ENCODE results near the gene KCNB1. TPM values are rescaled to one million over a fixed set of nuclear protein-coding genes. Genes with fewer than 3 reads are reported as not detected.

KCNB1 gene
- total and polyA plus RNA-seq, 4 donors = under 0.01 to 3.4 (median 1.4) TPM

DNA sequence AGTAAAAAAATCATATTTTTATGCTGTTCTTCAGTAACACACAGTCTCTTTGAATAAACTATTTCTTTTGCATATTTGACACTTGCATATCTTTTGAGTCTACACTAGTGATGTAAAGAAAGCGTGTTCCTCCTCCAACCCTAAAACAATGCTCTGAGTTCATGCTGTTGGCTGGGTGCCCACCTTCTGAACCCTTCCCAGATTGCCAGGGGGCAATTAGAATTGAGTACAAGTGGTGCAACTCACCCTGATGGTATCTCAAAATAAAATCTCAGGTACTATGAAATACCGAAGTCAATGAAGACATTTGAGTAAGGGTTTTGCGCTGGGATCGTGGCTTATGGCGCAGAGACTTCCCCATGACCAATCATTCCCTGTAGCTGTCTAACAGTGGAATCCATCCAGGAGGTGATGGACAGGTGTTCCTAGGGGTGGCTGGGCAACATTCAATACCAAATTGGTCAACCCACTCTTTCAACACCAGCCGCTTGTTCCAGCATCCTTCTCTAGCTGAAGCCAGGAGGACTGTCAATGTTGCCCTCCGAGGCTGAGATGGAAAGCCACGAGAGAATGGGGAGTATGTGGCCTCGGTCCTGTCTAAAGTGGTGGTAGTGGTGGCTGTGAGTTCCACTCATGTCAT, 110.3 kb downstream of the KCNB1 start (continued):
- TF ChIP-seq, protein P1, sequence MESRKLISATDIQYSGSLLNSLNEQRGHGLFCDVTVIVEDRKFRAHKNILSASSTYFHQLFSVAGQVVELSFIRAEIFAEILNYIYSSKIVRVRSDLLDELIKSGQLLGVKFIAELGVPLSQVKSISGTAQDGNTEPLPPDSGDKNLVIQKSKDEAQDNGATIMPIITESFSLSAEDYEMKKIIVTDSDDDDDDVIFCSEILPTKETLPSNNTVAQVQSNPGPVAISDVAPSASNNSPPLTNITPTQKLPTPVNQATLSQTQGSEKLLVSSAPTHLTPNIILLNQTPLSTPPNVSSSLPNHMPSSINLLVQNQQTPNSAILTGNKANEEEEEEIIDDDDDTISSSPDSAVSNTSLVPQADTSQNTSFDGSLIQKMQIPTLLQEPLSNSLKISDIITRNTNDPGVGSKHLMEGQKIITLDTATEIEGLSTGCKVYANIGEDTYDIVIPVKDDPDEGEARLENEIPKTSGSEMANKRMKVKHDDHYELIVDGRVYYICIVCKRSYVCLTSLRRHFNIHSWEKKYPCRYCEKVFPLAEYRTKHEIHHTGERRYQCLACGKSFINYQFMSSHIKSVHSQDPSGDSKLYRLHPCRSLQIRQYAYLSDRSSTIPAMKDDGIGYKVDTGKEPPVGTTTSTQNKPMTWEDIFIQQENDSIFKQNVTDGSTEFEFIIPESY (IDR thresholded peaks at IDR 0.05) = no peak
- TF ChIP-seq TAF1 (conservative IDR thresholded peaks at IDR 0.05) (no peak), SP1 (IDR thresholded peaks at IDR 0.05) (no peak)
- TF ChIP-seq, protein P2, sequence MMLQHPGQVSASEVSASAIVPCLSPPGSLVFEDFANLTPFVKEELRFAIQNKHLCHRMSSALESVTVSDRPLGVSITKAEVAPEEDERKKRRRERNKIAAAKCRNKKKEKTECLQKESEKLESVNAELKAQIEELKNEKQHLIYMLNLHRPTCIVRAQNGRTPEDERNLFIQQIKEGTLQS (IDR thresholded peaks at IDR 0.05) = no peak
- TF ChIP-seq, protein P3, sequence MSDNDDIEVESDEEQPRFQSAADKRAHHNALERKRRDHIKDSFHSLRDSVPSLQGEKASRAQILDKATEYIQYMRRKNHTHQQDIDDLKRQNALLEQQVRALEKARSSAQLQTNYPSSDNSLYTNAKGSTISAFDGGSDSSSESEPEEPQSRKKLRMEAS (IDR thresholded peaks at IDR 0.05) = no peak

DNA sequence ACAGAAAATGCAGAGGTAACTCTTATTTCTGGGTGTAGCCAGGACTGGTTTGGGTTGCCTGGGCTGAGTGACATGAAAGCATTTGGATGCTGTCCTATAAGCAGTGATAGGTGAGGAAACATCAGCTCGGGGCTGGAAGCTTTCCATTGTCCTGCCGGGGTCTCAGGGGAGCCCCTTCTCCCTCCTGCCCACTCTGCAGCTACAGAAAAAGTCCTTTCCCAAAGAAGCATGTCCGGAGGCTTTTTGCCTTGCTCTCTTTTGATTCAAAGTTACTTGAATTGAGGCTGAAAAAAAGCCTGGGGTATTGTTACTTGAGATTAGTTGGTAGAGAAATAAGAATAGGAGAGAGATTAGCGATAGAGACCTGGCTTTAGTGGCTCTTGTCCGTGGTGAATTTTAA, 113.9 kb downstream of the KCNB1 start:
- WGBS = 85% methylated on average over 5 of the region's 5 CpGs
- TF ChIP-seq, protein P2 (IDR thresholded peaks at IDR 0.05) = no peak
- TF ChIP-seq YY1 (IDR thresholded peaks at IDR 0.05) = no peak
- no peaks in the 10 kb centered on the region for H3K27me3 ChIP-seq (ENCODE audit: control insufficient read depth in 4 of 4, insufficient read depth in 4 of 4, low read length in 3 of 4)
- no peak overlapping the region for H3K4me3 ChIP-seq (ENCODE audit: low read depth in 1 of 3, low read length in 3 of 3)
- DNase-seq (ENCODE audit: low spot score) = no peak
- H3K9ac ChIP-seq (ENCODE audit: low read depth in 1 of 2, low read length in 2 of 2) = no peak overlapping the region
- no peaks in the 10 kb centered on the region for H3K36me3 ChIP-seq (ENCODE audit: control insufficient read depth in 4 of 4, insufficient read depth in 3 of 4, low read depth in 1 of 4, low read length in 3 of 4)
- H3K27ac ChIP-seq (ENCODE audit: low read depth in 1 of 2, low read length in 2 of 2) = no peak overlapping the region
- H3K4me1 ChIP-seq (ENCODE audit: control insufficient read depth in 4 of 4, insufficient read depth in 4 of 4, low read length in 3 of 4) = peaks cover 6 to 19% (median 15%) of the 10 kb centered on the region in 4 donors
- no peaks in the 10 kb centered on the region for H3K9me3 ChIP-seq (ENCODE audit: control insufficient read depth in 4 of 4, low read length in 3 of 4)

DNA sequence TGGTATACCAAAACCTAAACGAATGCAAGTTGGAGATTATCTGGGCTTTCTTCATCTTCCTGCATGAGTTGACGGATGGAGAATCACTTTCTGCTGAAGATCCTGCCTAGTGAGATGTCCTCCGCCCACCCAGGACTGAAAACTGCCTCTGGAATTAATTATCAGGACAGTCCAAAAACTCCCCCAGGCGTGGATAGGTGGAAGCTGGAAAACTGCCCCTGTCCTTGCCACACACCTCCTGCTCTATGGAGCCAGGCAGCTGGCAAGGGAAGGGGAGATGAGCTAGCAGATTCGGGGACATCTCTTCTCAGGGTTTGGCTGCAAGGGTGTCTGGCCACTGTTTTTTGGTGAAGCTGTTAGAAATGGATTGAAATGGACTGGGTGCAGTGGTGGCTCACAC, 115.4 kb downstream of the KCNB1 start:
- Histone ChIP-seq H3K36me3 (ENCODE audit: control insufficient read depth in 4 of 4, insufficient read depth in 3 of 4, low read depth in 1 of 4, low read length in 3 of 4) (no peaks in the 10 kb centered on the region), H3K4me3 (ENCODE audit: low read depth in 1 of 3, low read length in 3 of 3) (no peak overlapping the region), H3K27ac (ENCODE audit: low read depth in 1 of 2, low read length in 2 of 2) (peak overlapping the region; percentile 55 to 68), H3K4me1 (ENCODE audit: control insufficient read depth in 4 of 4, insufficient read depth in 4 of 4, low read length in 3 of 4) (peaks cover 6 to 19% (median 15%) of the 10 kb centered on the region in 4 donors), H3K27me3 (ENCODE audit: control insufficient read depth in 4 of 4, insufficient read depth in 4 of 4, low read length in 3 of 4) (no peaks in the 10 kb centered on the region), H3K9me3 (ENCODE audit: control insufficient read depth in 4 of 4, low read length in 3 of 4) (no peaks in the 10 kb centered on the region), H3K9ac (ENCODE audit: low read depth in 1 of 2, low read length in 2 of 2) (no peak overlapping the region)
- 33% methylated on average over 5 of the region's 5 CpGs for WGBS
- TF ChIP-seq FOXA1 (IDR thresholded peaks at IDR 0.05) (no peak), RAD21 (IDR thresholded peaks at IDR 0.05) (no peak), HNF4G (IDR thresholded peaks at IDR 0.05) (no peak), TAF1 (conservative IDR thresholded peaks at IDR 0.05) (no peak), HNF4A (conservative IDR thresholded peaks at IDR 0.05) (peak in 1 of 2 donors; percentile 2)
- no peak for DNase-seq (ENCODE audit: low spot score)

DNA sequence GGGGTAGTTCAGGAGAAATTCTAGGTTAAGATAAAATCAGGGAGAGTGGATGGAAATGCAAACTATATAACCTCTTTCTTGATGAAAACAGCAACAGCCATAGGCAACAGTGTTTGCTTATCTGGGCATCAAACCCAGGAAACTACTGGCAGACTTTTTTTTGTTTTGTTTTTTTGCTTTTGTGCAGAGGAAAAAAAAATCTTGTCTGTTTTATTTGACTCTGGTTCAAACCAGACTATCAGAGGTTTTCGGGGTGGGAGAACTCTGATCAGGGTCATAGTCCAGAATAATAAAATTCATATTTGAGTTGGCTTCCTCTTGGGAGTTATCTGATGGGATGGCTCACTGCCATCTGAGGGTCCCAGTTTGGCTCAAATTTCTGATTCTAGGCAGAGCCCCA, 115.8 kb downstream of the KCNB1 start:
- Histone ChIP-seq H3K9ac (ENCODE audit: low read depth in 1 of 2, low read length in 2 of 2) (no peak overlapping the region), H3K27ac (ENCODE audit: low read depth in 1 of 2, low read length in 2 of 2) (peak overlapping the region; percentile 55 to 68), H3K4me1 (ENCODE audit: control insufficient read depth in 4 of 4, insufficient read depth in 4 of 4, low read length in 3 of 4) (peaks cover 6 to 19% (median 15%) of the 10 kb centered on the region in 4 donors), H3K27me3 (ENCODE audit: control insufficient read depth in 4 of 4, insufficient read depth in 4 of 4, low read length in 3 of 4) (no peaks in the 10 kb centered on the region), H3K9me3 (ENCODE audit: control insufficient read depth in 4 of 4, low read length in 3 of 4) (no peaks in the 10 kb centered on the region), H3K36me3 (ENCODE audit: control insufficient read depth in 4 of 4, insufficient read depth in 3 of 4, low read depth in 1 of 4, low read length in 3 of 4) (no peaks in the 10 kb centered on the region), H3K4me3 (ENCODE audit: low read depth in 1 of 3, low read length in 3 of 3) (no peak overlapping the region)
- DNase-seq (ENCODE audit: low spot score) = no peak
- 16% methylated on average over 1 of the region's 1 CpG for WGBS
- peak; percentile 82 to 90 for TF ChIP-seq HNF4A (conservative IDR thresholded peaks at IDR 0.05)
- peak in 1 of 2 donors; percentile 59 for TF ChIP-seq RXRA (IDR thresholded peaks at IDR 0.05)
- TF ChIP-seq, protein P1 (IDR thresholded peaks at IDR 0.05) = peak; percentile 25
- TF ChIP-seq, protein P3 (IDR thresholded peaks at IDR 0.05) = peak; percentile 19
- no peak for TF ChIP-seq HNF4G (IDR thresholded peaks at IDR 0.05)
- TF ChIP-seq, protein P4, sequence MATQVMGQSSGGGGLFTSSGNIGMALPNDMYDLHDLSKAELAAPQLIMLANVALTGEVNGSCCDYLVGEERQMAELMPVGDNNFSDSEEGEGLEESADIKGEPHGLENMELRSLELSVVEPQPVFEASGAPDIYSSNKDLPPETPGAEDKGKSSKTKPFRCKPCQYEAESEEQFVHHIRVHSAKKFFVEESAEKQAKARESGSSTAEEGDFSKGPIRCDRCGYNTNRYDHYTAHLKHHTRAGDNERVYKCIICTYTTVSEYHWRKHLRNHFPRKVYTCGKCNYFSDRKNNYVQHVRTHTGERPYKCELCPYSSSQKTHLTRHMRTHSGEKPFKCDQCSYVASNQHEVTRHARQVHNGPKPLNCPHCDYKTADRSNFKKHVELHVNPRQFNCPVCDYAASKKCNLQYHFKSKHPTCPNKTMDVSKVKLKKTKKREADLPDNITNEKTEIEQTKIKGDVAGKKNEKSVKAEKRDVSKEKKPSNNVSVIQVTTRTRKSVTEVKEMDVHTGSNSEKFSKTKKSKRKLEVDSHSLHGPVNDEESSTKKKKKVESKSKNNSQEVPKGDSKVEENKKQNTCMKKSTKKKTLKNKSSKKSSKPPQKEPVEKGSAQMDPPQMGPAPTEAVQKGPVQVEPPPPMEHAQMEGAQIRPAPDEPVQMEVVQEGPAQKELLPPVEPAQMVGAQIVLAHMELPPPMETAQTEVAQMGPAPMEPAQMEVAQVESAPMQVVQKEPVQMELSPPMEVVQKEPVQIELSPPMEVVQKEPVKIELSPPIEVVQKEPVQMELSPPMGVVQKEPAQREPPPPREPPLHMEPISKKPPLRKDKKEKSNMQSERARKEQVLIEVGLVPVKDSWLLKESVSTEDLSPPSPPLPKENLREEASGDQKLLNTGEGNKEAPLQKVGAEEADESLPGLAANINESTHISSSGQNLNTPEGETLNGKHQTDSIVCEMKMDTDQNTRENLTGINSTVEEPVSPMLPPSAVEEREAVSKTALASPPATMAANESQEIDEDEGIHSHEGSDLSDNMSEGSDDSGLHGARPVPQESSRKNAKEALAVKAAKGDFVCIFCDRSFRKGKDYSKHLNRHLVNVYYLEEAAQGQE (IDR thresholded peaks at IDR 0.05) = no peak
- peak in 1 of 2 donors; percentile 9 for TF ChIP-seq JUND (IDR thresholded peaks at IDR 0.05)
